GM12874 (cell line): ENCODE results near the gene UBE2E2.

Experiments used
- TF ChIP-seq, protein P1 (sequence below): IDR thresholded peaks from 2 replicates; pipeline ENCODE4 v1.5.1; 2011; ENCODE audit warnings: low read depth, mild to moderate bottlenecking, control low read depth, low read length, moderate library complexity; ENCODE audit not compliant: insufficient read depth

The UBE2E2 gene

DNA sequence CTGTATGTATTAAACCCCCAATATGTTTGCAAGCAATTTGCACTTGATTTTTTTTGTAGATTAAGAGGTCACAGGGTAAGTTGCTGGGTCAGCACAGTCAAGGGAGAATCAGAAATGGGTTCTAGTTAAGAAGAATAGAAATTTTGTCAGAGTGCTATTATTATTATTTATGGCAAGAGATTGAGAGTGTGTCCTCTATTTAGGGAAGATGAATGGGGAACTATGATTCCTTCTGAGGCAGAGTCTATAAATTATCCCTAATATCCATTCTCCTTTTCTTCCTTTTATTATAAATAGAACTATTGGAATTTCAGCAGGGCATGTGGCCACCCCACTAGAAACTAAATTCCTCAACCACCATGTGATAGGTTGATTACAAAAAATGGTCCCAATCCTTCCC lies 392.7 kb downstream of the UBE2E2 start:
- TF ChIP-seq, protein P1, sequence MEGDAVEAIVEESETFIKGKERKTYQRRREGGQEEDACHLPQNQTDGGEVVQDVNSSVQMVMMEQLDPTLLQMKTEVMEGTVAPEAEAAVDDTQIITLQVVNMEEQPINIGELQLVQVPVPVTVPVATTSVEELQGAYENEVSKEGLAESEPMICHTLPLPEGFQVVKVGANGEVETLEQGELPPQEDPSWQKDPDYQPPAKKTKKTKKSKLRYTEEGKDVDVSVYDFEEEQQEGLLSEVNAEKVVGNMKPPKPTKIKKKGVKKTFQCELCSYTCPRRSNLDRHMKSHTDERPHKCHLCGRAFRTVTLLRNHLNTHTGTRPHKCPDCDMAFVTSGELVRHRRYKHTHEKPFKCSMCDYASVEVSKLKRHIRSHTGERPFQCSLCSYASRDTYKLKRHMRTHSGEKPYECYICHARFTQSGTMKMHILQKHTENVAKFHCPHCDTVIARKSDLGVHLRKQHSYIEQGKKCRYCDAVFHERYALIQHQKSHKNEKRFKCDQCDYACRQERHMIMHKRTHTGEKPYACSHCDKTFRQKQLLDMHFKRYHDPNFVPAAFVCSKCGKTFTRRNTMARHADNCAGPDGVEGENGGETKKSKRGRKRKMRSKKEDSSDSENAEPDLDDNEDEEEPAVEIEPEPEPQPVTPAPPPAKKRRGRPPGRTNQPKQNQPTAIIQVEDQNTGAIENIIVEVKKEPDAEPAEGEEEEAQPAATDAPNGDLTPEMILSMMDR, result no peak

DNA sequence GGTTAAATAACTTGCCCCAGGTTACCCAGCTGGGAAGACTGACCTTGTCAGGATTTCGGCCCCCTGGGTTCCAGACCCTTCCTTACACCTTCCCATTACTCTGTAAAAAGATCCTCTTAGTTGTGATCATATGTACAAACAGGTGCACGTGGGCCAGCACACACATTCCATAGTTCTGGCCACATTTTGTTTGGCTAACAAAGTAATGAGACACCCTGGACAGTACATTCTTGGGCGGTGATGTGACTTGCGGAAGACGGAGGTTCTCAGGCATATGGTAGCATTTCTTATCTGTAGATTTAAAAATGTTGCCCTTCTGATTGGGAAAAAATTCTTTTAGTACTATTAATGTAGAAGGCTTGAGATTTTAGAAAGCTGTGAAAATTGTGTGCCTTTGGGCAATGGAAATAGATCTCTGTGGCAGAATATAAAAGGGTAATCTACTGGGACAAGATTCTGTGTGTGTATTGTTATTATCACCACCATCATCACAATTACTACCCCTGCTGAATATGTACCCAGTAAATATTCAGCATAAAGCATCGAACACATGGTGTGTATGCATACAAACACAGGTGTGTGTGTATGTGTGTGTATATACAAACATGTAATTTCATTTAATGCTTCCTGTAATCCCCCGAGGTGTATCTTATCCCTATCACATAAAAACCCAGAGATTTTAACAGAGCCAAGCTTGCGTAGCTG lies 397.2 kb downstream of the UBE2E2 start:
- TF ChIP-seq, protein P1, result no peak

DNA sequence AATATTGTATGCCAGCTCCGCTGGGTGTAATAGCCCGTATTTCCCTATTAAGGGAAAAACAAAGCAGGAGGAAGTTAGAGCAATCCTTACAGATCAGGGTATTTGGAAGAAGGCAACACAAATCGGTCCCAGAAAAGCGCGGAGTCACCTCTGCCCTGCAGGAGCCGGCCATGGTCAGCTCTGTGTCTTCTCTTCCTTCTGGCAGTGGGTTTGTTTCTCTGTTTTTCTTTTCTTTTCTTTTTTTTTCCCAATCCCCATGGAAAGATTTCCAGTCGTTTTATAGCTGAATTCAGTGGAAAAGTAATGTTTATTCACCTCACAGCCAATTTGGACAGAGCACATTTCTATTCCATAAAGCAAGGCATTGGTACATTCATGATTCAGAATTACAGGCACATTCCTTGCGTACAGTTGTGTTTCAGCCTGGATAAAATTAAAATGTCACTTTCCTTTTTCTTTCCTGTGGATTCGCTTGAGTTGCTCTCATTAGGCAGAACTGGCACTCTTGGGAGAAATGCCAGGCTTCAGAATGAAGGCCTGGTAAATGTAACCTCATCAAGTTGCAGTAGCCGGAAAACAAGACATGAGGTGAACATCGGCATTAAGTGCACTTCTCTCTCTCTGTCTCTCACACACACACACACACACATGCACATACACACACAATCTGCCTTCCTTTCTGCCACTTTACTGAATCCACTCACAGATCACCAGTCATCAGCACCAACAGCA lies 398.1 kb downstream of the UBE2E2 start:
- TF ChIP-seq, protein P1, result no peak

DNA sequence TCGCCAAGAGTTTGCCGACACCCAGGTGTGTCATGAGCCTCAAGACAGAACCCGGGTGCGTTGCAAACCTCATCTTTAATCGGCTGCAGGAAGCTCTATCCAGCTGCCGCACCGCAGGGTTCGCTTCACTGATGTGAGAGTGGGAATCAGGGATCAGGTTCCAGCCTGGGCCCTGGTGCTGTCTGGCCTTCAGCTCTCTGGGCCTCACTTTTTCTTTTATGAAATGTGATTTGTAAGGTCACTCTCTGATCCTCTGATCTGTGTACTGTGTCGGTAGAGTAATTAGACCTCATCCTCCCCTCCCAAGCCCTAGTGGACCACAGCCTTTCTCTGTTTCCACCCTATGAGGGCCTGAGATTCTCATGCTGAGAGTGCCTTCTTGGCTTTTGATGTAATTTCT lies 399.8 kb downstream of the UBE2E2 start:
- TF ChIP-seq, protein P1, result no peak

DNA sequence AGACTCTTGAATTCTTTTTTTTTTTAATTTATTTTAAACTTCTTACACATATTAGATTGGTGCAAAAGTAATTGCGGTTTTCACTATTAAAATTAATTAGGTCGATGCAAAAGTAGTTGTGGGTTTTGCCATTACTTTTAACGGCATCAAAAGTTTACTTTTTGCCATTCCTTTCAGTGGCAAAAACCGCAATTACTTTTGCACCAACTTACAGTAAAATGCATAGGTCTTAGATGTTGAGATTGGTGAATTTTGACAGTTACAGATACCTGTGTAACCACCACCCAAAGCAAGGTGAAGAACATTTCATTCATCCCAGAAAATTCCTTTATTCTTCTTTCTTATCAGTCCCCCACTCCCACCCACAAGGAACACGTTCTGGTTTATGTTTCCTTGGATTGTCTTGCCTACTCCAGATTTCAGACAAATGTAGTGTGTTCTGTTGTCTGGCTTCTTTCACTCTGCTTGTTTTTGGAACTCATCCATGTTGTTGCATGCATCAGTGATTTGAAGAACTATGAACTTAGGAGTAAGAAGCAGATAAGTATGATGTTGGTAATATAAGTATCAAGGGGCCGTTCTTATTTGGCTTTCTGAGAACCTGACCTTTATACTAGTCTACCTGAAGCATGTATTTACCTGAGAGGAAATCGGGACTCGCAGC lies 404.2 kb downstream of the UBE2E2 start:
- TF ChIP-seq, protein P1, result no peak

DNA sequence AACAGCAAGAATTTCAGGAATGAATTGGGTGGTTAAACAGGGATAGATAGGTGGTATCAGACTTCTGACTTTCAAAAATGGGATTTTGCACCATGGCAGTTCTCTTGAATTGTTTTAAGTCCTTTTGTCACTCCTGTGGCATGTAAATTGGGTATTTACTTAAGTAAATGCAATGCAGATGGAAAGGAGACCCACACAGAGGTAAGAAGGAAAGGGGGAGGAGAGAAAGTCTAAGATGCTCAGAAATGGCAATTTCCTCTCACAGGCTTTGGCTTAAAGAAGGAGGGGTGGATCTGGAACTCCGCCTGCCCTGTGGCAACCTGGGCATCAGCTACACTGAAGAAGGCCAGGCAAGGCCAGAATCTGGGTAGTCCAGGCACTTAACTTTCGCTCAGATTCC lies 405.5 kb downstream of the UBE2E2 start:
- TF ChIP-seq, protein P1, result no peak

DNA sequence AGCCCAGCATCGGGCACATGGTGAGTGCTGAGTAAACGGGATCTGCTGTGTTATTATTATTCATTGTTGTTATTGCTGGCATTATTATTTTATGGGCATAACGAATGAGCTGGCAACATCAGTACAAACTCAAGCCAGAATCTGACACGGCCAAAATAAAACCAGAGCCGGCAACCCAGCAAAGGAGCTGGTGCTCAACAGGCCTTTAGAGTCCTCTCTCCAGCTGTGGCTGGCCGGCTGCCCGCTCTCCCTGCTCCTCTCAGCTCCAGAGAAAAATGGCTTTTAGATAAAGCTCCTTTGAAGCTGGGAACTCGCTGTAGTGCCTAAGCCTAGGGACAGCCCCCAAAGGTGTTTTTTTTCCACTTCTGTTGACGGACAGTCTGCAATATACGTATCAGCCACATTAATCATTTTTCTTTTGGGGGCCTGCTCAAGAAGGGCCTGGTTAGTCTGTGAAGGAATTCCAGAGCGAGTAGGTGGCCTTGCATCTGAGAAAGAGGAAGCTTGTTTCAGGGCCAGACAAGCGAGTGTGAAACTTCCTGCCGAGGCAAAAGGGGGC lies 408.7 kb downstream of the UBE2E2 start:
- TF ChIP-seq, protein P1, result no peak
